K562 (cell line): ENCODE measurements around the gene MAP3K12. TPM values are rescaled to one million over a fixed set of nuclear protein-coding genes. Genes with fewer than 3 reads are reported as not detected.

Source experiments
- CXXC5 ChIP-seq: fragments of 250-450 bp; sonication (Bioruptor Pico); IDR thresholded peaks from 2 replicates; pipeline ENCODE4 v1.8.0; 2022; ENCODE audit warnings: inconsistent platforms, mild to moderate bottlenecking, moderate library complexity
- E2F4 ChIP-seq: sonication (generic); formaldehyde crosslinking; IDR thresholded peaks from 2 replicates; pipeline ENCODE4 v1.8.0; 2022; ENCODE audit warnings: mild to moderate bottlenecking, low read depth, missing genetic modification reagents
- EGR1 ChIP-seq: fragments of 450-650 bp; conservative IDR thresholded peaks from 2 replicates; pipeline ENCODE4 v1.6.1; 2017; ENCODE audit warnings: mild to moderate bottlenecking
- ETS1 ChIP-seq: conservative IDR thresholded peaks from 2 replicates; pipeline ENCODE4 v1.6.1; 2011; ENCODE audit warnings: low read depth, mild to moderate bottlenecking, low read length; ENCODE audit not compliant: control insufficient read depth
- EWSR1 ChIP-seq: fragments of 450-650 bp; IDR thresholded peaks from 2 replicates; pipeline ENCODE4 v1.6.1; 2018; ENCODE audit warnings: borderline replicate concordance, mild to moderate bottlenecking, low read depth, moderate library complexity; ENCODE audit not compliant: partially characterized antibody
- FOXA1 ChIP-seq: fragments of 450-650 bp; IDR thresholded peaks from 2 replicates; pipeline ENCODE4 v1.6.1; 2016; ENCODE audit warnings: mild to moderate bottlenecking, borderline replicate concordance
- GATAD2B ChIP-seq: fragments of 450-650 bp; IDR thresholded peaks from 2 replicates; pipeline ENCODE4 v1.6.1; 2017; ENCODE audit warnings: mild to moderate bottlenecking, borderline replicate concordance
- GTF2A2 ChIP-seq: IDR thresholded peaks from 2 replicates; pipeline ENCODE4 v1.6.1; 2016; ENCODE audit warnings: mild to moderate bottlenecking, missing genetic modification characterization, missing compliant biosample characterization
- HDAC8 ChIP-seq: fragments of 450-650 bp; IDR thresholded peaks from 2 replicates; pipeline ENCODE4 v1.6.1; 2016; ENCODE audit warnings: mild to moderate bottlenecking, missing genetic modification characterization, moderate library complexity, missing compliant biosample characterization
- KAT8 ChIP-seq: fragments of 450-650 bp; IDR thresholded peaks from 2 replicates; pipeline ENCODE4 v1.6.1; 2016; ENCODE audit warnings: low read depth, mild to moderate bottlenecking
- L3MBTL2 ChIP-seq: fragments of 450-650 bp; IDR thresholded peaks from 2 replicates; pipeline ENCODE4 v1.6.1; 2016; ENCODE audit warnings: mild to moderate bottlenecking, moderate library complexity
- MCM2 ChIP-seq: fragments of 450-650 bp; IDR thresholded peaks from 2 replicates; pipeline ENCODE4 v1.6.1; 2017; ENCODE audit warnings: low read depth, mild to moderate bottlenecking
- MECOM ChIP-seq: fragments of 250-450 bp; sonication (Bioruptor Pico); IDR thresholded peaks from 2 replicates; pipeline ENCODE4 v1.8.0; 2022; ENCODE audit warnings: inconsistent platforms
- NRF1 ChIP-seq, 2 experiments: fragments of 450-650 bp; IDR thresholded peaks in 1 of 2; conservative IDR thresholded peaks in 1 of 2; 2 replicates each; pipeline ENCODE4 v1.6.1; 2014; ENCODE audit warnings: mild to moderate bottlenecking in 2 of 2
- PCBP1 ChIP-seq: fragments of 200-400 bp; formaldehyde crosslinking; IDR thresholded peaks from 2 replicates; pipeline ENCODE4 v1.6.1; 2018; ENCODE audit warnings: mild to moderate bottlenecking, low read depth, low read length; ENCODE audit not compliant: poor library complexity, severe bottlenecking
- RBM17 ChIP-seq: fragments of 200-400 bp; formaldehyde crosslinking; IDR thresholded peaks from 2 replicates; pipeline ENCODE4 v1.6.1; 2017; ENCODE audit warnings: low read depth, mild to moderate bottlenecking, low read length, borderline replicate concordance
- RFX1 ChIP-seq: fragments of 450-650 bp; IDR thresholded peaks from 2 replicates; pipeline ENCODE4 v1.6.1; 2016; ENCODE audit warnings: mild to moderate bottlenecking, moderate library complexity
- RFX7 ChIP-seq: fragments of 250-450 bp; sonication (Bioruptor Pico); IDR thresholded peaks from 2 replicates; pipeline ENCODE4 v1.5.1; 2021; ENCODE audit warnings: mild to moderate bottlenecking
- SMAD2 ChIP-seq: fragments of 150-350 bp; IDR thresholded peaks from 2 replicates; pipeline ENCODE4 v1.6.1; 2014; ENCODE audit warnings: low read depth, mild to moderate bottlenecking, low read length
- TSC22D4 ChIP-seq: fragments of 450-650 bp; IDR thresholded peaks from 2 replicates; pipeline ENCODE4 v1.6.1; 2016; ENCODE audit warnings: missing genetic modification characterization, missing biosample characterization, control low read depth
- ZNF217 ChIP-seq: sonication (generic); formaldehyde crosslinking; IDR thresholded peaks from 2 replicates; pipeline ENCODE4 v1.8.0; 2022; ENCODE audit warnings: mild to moderate bottlenecking, missing genetic modification reagents
- ZNF77 ChIP-seq: fragments of 250-450 bp; sonication (Bioruptor Pico); IDR thresholded peaks from 2 replicates; pipeline ENCODE4 v1.5.0; 2020
- ZSCAN32 ChIP-seq: fragments of 450-650 bp; formaldehyde crosslinking; IDR thresholded peaks from 2 replicates; pipeline ENCODE4 v1.4.0; 2020; ENCODE audit warnings: mild to moderate bottlenecking, moderate library complexity
- polyA plus RNA-seq, 8 experiments: library from polyadenylated mRNA; depleted of rRNA in 4 of 8; stranded (reverse) in 5 of 8; unstranded in 3 of 8; fragments of >200 nt; fragmentation: Nextera tagmentation in 2 of 8; fragmentation: Illumina TruSeq in 1 of 8; extraction: Ambion mirVana in 2 of 8; extraction: Trizol in 1 of 8; gene quantifications; 2 replicates each; pipeline versions ENCODE4 v1.2.1 to v1.2.3, GENCODE V29; 2011 to 2014; ENCODE audit warnings: inconsistent platforms in 1 of 8, missing spikeins in 1 of 8
- total RNA-seq, 7 experiments: library from RNA; depleted of rRNA in 6 of 7; stranded (reverse); fragments of >200 nt in 6 of 7; fragmentation: Illumina TruSeq in 2 of 7; extraction: Trizol in 2 of 7; gene quantifications; 2 replicates each; pipeline versions ENCODE4 v1.2.1 to v1.2.3, GENCODE V29; 2011 to 2021; ENCODE audit warnings: low replicate concordance in 1 of 7
- TF ChIP-seq, protein P1 (sequence below): sonication (generic); formaldehyde crosslinking; IDR thresholded peaks from 2 replicates; pipeline ENCODE4 v1.8.1; 2023; ENCODE audit warnings: mild to moderate bottlenecking, missing genetic modification reagents
- TF ChIP-seq, protein P2 (sequence below): fragments of 250-450 bp; sonication (Bioruptor Pico); IDR thresholded peaks from 2 replicates; pipeline ENCODE4 v1.5.0; 2021; ENCODE audit warnings: mild to moderate bottlenecking, borderline replicate concordance

Gene MAP3K12
- total and polyA plus RNA-seq, 9 of the 15 experiments (the other 6 are each of a cell fraction or from before 2014, with no cell fraction given): 0.10 to 2.4 (median 1.6) TPM

DNA sequence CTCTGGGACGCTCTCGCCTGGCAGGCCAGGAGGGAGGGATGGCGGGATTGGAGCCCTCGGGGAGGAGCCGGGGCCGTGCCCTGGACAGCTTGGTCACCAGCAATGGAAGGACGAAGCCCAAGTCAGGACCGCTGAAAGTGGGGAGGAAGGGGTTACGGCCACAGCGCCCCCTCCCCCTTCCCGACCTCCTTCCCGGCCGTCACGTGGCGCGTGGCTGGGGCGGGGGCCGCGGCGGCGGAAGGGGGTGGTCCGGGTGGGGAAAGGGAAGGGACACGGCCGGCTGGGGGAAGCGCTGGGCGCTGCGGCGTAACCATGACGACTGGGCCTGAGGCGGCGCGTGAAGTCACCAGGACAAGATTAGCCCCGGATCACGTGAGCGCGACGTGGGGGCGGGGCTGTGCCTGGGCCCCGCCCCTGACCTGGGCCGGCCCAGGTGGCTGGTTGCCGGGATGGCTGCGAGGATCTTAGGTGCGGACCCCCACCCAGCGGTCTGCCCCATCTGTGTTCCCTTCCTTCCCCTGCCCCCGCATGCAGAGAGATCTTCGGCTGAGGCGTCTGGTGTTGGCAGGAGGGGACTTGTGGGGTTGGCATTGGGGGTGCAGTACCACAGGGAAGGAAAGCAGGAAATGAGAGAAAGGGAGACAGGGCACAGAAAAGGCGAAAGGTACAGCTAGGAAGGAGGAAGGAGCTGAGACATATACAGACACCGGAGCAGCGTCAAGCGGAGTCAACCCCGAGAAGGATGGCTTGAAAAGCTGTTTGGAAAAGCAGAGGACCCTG lies 6.2 kb downstream of the MAP3K12 start (continued):
- TF ChIP-seq E2F4 (CRISPR knock-in tag) (no peak), EWSR1 (no peak), ZNF77 (CRISPR knock-in tag) (no peak), GTF2A2 (tag) (no peak), SMAD2 (no peak), GATAD2B (no peak), ETS1 (0 out of 2 replicates have a peak, but pooled peaks have one; percentile 45), ZNF217 (CRISPR knock-in tag) (no peak), ZSCAN32 (CRISPR knock-in tag) (no peak), MECOM (no peak), RBM17 (no peak), PCBP1 (no peak), MCM2 (no peak), NRF1 (conservative IDR thresholded peaks at IDR 0.05 in 1 of 2, IDR thresholded peaks at IDR 0.05 in 1 of 2) (peak; percentile 61 to 64), L3MBTL2 (peak; percentile 62), EGR1 (peak; percentile 54), HDAC8 (tag) (no peak), CXXC5 (CRISPR knock-in tag) (peak; percentile 77), RFX7 (CRISPR knock-in tag) (no peak), KAT8 (no peak), TSC22D4 (no peak), RFX1 (peak; percentile 97), FOXA1 (no peak)
- TF ChIP-seq, protein P1, sequence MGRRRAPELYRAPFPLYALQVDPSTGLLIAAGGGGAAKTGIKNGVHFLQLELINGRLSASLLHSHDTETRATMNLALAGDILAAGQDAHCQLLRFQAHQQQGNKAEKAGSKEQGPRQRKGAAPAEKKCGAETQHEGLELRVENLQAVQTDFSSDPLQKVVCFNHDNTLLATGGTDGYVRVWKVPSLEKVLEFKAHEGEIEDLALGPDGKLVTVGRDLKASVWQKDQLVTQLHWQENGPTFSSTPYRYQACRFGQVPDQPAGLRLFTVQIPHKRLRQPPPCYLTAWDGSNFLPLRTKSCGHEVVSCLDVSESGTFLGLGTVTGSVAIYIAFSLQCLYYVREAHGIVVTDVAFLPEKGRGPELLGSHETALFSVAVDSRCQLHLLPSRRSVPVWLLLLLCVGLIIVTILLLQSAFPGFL: no peak
- TF ChIP-seq, protein P2, sequence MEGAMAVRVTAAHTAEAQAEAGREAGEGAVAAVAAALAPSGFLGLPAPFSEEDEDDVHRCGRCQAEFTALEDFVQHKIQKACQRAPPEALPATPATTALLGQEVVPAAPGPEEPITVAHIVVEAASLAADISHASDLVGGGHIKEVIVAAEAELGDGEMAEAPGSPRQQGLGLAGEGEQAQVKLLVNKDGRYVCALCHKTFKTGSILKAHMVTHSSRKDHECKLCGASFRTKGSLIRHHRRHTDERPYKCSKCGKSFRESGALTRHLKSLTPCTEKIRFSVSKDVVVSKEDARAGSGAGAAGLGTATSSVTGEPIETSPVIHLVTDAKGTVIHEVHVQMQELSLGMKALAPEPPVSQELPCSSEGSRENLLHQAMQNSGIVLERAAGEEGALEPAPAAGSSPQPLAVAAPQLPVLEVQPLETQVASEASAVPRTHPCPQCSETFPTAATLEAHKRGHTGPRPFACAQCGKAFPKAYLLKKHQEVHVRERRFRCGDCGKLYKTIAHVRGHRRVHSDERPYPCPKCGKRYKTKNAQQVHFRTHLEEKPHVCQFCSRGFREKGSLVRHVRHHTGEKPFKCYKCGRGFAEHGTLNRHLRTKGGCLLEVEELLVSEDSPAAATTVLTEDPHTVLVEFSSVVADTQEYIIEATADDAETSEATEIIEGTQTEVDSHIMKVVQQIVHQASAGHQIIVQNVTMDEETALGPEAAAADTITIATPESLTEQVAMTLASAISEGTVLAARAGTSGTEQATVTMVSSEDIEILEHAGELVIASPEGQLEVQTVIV: no peak
